ENCODE measurements around the gene CYBB. TPM values are rescaled to one million over a fixed set of nuclear protein-coding genes. Genes with fewer than 3 reads are reported as not detected.
A peak's percentile ranks its signal among the peaks of the same experiment; 100 is the strongest.

Gene CYBB
- total and polyA plus RNA-seq, 10 donors = 30.5 to 231 (median 163) TPM

- Histone ChIP-seq H3K9me3 (no peaks in the 10 kb centered on the region), H3K36me3 (peaks cover 0 to 23% (median 0%) of the 10 kb centered on the region in 6 donors), H3K27ac (peak overlapping the region; percentile 43 to 88 (median 76)), H3K4me1 (peaks cover 0 to 82% (median 21%) of the 10 kb centered on the region in 6 donors), H3K27me3 (replicated peaks in 1 of 7) (no peaks in the 10 kb centered on the region), H3K4me3 (peak overlapping the region in 2 of 8 donors; percentile 15 to 65)
- 26 to 47% (median 39%) methylated on average over 3 of the region's 3 CpGs for WGBS, 5 donors
- DNase-seq = no peak
- TF ChIP-seq, protein P1, sequence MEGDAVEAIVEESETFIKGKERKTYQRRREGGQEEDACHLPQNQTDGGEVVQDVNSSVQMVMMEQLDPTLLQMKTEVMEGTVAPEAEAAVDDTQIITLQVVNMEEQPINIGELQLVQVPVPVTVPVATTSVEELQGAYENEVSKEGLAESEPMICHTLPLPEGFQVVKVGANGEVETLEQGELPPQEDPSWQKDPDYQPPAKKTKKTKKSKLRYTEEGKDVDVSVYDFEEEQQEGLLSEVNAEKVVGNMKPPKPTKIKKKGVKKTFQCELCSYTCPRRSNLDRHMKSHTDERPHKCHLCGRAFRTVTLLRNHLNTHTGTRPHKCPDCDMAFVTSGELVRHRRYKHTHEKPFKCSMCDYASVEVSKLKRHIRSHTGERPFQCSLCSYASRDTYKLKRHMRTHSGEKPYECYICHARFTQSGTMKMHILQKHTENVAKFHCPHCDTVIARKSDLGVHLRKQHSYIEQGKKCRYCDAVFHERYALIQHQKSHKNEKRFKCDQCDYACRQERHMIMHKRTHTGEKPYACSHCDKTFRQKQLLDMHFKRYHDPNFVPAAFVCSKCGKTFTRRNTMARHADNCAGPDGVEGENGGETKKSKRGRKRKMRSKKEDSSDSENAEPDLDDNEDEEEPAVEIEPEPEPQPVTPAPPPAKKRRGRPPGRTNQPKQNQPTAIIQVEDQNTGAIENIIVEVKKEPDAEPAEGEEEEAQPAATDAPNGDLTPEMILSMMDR (IDR thresholded peaks at IDR 0.05 in 8 of 11, conservative IDR thresholded peaks at IDR 0.05 in 3 of 11) = no peak
- TF ChIP-seq POLR2A (IDR thresholded peaks at IDR 0.05) (no peak), POLR2AphosphoS5 (IDR thresholded peaks at IDR 0.05) (peak in 1 of 3 donors; percentile 30)
- intact Hi-C loops (cut with DNase I; ENCODE audit: low total_unique reads) = no loop called here
These were observed 7.0 kb downstream of the CYBB start for GRCh38 chrX:37786624-37787422.

- Histone ChIP-seq H3K4me3 (peak overlapping the region in 1 of 8 donors; percentile 65), H3K27me3 (replicated peaks in 1 of 7) (no peaks in the 10 kb centered on the region), H3K27ac (peak overlapping the region; percentile 43 to 88 (median 76)), H3K4me1 (peaks cover 0 to 89% (median 21%) of the 10 kb centered on the region in 6 donors), H3K9me3 (no peaks in the 10 kb centered on the region), H3K36me3 (peaks cover 0 to 28% (median 0%) of the 10 kb centered on the region in 6 donors)
- TF ChIP-seq, protein P1 (IDR thresholded peaks at IDR 0.05 in 8 of 11, conservative IDR thresholded peaks at IDR 0.05 in 3 of 11) = no peak
- TF ChIP-seq POLR2AphosphoS5 (IDR thresholded peaks at IDR 0.05) (no peak), POLR2A (IDR thresholded peaks at IDR 0.05) (no peak)
- WGBS, 5 donors = 20 to 37% (median 30%) methylated on average over 5 of the region's 5 CpGs
- intact Hi-C loops (cut with DNase I; ENCODE audit: low total_unique reads) = no loop called here
- DNase-seq = no peak
These were observed 7.6 kb downstream of the CYBB start for GRCh38 chrX:37787423-37787869.

GRCh38 chrX:37796310-37796709 is 16.5 kb downstream of the CYBB start:
- Histone ChIP-seq H3K4me1 (peaks cover 0 to 87% (median 22%) of the 10 kb centered on the region in 6 donors), H3K27ac (peak overlapping the region in 6 of 8 donors; percentile 6 to 71 (median 58)), H3K4me3 (no peak overlapping the region), H3K36me3 (peaks cover 0 to 76% (median 4%) of the 10 kb centered on the region in 6 donors), H3K27me3 (replicated peaks in 1 of 7) (no peaks in the 10 kb centered on the region), H3K9me3 (no peaks in the 10 kb centered on the region)
- intact Hi-C loops (cut with DNase I; ENCODE audit: low total_unique reads) = no loop called here
- TF ChIP-seq, protein P1 (IDR thresholded peaks at IDR 0.05 in 8 of 11, conservative IDR thresholded peaks at IDR 0.05 in 3 of 11) = no peak
- TF ChIP-seq POLR2AphosphoS5 (IDR thresholded peaks at IDR 0.05) (no peak), POLR2A (IDR thresholded peaks at IDR 0.05) (no peak)
- DNase-seq = no peak

DNA sequence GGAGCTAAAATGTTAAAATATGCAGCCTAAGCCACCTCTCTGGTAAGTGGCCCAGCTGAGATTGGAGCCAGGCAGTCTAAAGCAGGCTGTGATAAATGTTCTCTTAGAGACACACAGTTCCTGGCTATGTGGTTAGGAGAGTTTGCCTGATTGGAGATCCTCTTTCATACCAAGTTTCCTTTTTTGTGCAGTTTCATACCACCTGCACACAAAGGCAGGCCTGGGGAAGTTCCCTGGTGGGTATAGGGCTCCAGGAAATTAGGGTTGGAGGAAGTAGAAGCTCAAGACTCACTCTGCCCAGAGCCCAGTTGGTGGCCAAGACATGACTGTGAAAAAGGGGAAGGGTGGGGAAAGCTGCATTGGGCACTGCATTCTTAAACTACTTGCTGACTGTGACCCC is 16.9 kb downstream of the CYBB start:
- H3K27ac ChIP-seq = peak overlapping the region in 6 of 8 donors; percentile 6 to 71 (median 58)
- DNase-seq = peak; percentile 75
- no peaks in the 10 kb centered on the region for H3K9me3 ChIP-seq
- H3K4me3 ChIP-seq = no peak overlapping the region
- peak in 1 of 3 donors; percentile 76 for TF ChIP-seq POLR2AphosphoS5 (IDR thresholded peaks at IDR 0.05)
- TF ChIP-seq, protein P1 (IDR thresholded peaks at IDR 0.05 in 8 of 11, conservative IDR thresholded peaks at IDR 0.05 in 3 of 11) = no peak
- intact Hi-C loops (cut with DNase I; ENCODE audit: low total_unique reads) = no loop called here
- H3K36me3 ChIP-seq = peaks cover 0 to 76% (median 4%) of the 10 kb centered on the region in 6 donors
- peaks cover 0 to 86% (median 23%) of the 10 kb centered on the region in 6 donors for H3K4me1 ChIP-seq
- H3K27me3 ChIP-seq (replicated peaks in 1 of 7) = no peaks in the 10 kb centered on the region
